Cardiac septum (tissue), 1 donor: Measurements from ENCODE around the gene MVB12B. TPM values are rescaled to one million over a fixed set of nuclear protein-coding genes. Genes with fewer than 3 reads are reported as not detected.

Experiments
- DNase-seq: peaks from one replicate; pipeline ENCODE4 v3.0.0-alpha.2; 2020; ENCODE audit warnings: low spot score
- intact Hi-C: fragments of 100-400 bp; cut with DNase I; formaldehyde crosslinking; loops from one replicate; pipeline ENCODE4 v1.14.0; 2022
- total RNA-seq: library from RNA; stranded (reverse); fragmentation: NEBNext Ultra II Directional; extraction: Animal tissue kit (Norgen Biotek cat#: 25700); gene quantifications from one replicate; pipeline ENCODE4 v1.2.1, GENCODE V29; 2021
- donor health status: DM: no; HTN: no; CAD: no.

MVB12B gene
- total RNA-seq, 1 donor from 2014 or later = 7.2 TPM

DNA sequence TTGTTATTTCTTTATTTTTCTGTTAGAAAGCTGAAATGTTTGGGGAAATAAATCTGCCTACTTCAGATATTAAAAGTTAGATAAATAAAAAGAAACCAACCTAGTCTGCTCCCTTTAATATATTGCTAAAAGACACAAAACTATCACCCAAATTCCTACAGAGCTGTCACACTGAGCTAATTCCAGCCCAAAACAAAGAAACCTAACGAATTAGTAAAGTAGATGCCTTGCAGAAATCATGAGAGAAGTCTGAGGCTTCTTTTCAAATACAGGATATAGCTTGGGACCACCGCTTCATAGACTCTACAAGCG, 164.9 kb downstream of the MVB12B start:
- intact Hi-C loops = loop anchor here (2.0 to 5.0 kb wide), 2 partner anchors 94 to 189 kb away; no protein-coding TSS in a partner anchor
- no peak for DNase-seq

GRCh38 chr9:126491949-126492348, 165.3 kb downstream of the MVB12B start:
- no peak for DNase-seq
- intact Hi-C loops = loop anchor here (2.0 to 5.0 kb wide), 2 partner anchors 95 to 189 kb away; no protein-coding TSS in a partner anchor

GRCh38 chr9:126494264-126494663, 167.6 kb downstream of the MVB12B start:
- intact Hi-C loops = loop anchor here (5.0 kb wide), 1 partner anchor 97 kb away; no protein-coding TSS in a partner anchor
- DNase-seq = peak; percentile 10

- intact Hi-C loops = loop anchor here (5.0 kb wide), 1 partner anchor 97 kb away; no protein-coding TSS in a partner anchor
- DNase-seq = peak; percentile 10
These were observed 168.1 kb downstream of the MVB12B start for GRCh38 chr9:126494746-126495145.

DNA sequence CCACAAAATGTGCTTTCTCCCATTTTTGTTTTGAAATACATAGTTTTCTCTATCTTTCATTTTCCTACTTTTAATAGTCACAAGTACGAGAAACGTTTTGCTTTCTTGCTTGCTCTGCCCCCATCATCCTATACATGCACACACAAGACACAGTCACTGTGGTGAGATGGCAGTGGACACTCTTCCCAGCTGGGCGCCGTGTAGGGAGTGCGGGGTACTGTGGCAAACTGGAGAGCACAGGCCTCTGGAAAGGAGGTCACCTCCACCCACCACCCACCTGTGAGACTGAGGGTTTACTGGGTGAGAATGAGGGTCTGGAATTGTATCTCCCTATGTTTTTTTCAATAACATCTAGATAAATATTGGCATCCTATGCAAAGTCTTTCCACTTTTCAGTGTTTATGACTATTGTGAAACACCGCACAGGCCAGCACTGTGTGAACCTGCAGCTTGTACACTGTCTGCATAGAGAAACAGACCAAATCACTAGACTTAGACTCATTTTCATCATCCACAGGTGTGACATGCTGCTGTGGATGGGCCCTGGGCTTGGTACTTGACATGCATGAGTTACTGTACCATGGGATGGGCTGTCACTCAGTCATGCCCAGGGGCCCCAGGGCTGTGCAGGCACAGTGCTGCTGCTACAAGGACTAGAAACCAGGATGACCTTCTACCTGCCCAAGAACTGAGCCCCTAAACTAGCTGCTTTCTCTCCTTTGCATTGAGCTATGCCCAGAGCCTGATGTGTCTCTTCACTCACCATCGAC, 169.0 kb downstream of the MVB12B start:
- intact Hi-C loops = no loop called here
- peak; percentile 66 for DNase-seq

- no peak for DNase-seq
- intact Hi-C loops = no loop called here
These were observed 169.6 kb downstream of the MVB12B start for GRCh38 chr9:126496181-126496576.

DNA sequence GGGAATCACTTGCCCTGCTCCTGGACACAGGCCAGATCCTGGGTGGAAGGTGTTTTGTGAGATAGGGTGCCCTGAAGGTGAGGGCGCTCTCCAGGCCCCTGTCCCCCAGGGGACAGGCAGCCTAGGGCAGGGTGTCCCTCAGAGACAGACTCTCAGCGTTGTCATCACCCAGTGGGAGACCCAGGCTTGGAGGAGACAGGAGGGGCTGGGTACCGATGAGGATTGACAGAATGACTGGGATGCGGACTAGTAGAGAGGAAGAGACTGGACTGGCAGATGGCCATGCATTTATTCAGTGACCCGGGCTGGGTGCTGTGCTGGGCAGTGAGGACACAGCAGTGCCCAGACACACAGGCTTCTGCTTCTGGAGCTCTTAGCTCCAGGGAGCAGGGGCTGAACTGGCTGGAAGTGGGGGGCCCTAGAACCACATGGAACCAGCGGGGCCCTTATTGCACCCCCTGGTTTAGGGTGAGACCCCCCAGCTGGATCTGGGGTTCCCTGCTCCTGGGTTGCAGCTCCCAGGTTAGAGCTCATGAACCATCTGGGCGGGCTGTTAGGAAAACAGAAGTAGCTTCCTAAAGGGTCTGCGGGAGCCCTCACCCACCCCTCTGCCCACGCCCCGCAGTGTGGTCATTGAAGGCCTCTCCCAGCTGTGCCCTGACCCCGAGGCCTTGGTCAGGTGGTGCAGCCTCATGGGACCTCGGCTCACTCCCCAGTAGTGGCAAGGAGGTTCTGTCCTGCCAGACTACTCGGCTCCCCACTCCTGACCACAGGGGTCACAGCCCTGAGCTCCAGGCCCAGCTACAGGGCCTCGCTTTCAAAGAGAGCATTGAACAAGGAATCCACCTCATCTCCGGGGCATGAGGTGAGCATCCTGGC, 170.4 kb downstream of the MVB12B start:
- DNase-seq = peak; percentile 63
- intact Hi-C loops = no loop called here

- intact Hi-C loops = loop anchor here (2.0 kb wide), 1 partner anchor 283 kb away; no protein-coding TSS in a partner anchor
- peak; percentile 70 for DNase-seq
These were observed 171.1 kb downstream of the MVB12B start for GRCh38 chr9:126497660-126498275.

DNA sequence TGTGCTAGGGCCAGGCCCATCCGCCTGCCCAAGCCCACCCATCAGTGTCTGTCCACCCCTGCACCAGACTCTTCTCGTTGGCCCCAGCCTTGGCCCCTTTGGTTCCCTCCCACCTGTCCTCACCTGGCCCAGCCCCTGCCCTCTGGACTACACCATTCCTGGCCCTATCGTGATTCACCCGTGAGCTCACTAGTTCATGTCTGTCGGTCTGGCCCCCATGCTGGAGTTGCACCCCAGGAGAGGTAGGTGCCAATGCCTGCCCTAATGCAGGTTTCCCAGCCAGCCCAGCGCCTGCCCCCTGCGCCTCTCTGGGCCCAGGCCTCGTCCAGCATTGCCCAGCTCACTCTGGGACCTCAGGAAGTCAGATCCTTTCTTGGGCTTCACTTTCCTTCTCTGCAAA, 171.7 kb downstream of the MVB12B start:
- peak; percentile 71 for DNase-seq

GRCh38 chr9:126499005-126499910, 172.6 kb downstream of the MVB12B start:
- intact Hi-C loops = loop anchor here (2.0 kb wide), 1 partner anchor 282 kb away; no protein-coding TSS in a partner anchor
- DNase-seq = peak; percentile 82

More for the DNA sequence above, 171.7 kb downstream of the MVB12B start:
- intact Hi-C loops = loop anchor here (2.0 kb wide), 1 partner anchor 282 kb away; no protein-coding TSS in a partner anchor

GRCh38 chr9:126499911-126500599, 173.4 kb downstream of the MVB12B start:
- intact Hi-C loops = loop anchor here (2.0 to 5.0 kb wide), 2 partner anchors 192 to 281 kb away; no protein-coding TSS in a partner anchor
- DNase-seq = peak; percentile 77

DNA sequence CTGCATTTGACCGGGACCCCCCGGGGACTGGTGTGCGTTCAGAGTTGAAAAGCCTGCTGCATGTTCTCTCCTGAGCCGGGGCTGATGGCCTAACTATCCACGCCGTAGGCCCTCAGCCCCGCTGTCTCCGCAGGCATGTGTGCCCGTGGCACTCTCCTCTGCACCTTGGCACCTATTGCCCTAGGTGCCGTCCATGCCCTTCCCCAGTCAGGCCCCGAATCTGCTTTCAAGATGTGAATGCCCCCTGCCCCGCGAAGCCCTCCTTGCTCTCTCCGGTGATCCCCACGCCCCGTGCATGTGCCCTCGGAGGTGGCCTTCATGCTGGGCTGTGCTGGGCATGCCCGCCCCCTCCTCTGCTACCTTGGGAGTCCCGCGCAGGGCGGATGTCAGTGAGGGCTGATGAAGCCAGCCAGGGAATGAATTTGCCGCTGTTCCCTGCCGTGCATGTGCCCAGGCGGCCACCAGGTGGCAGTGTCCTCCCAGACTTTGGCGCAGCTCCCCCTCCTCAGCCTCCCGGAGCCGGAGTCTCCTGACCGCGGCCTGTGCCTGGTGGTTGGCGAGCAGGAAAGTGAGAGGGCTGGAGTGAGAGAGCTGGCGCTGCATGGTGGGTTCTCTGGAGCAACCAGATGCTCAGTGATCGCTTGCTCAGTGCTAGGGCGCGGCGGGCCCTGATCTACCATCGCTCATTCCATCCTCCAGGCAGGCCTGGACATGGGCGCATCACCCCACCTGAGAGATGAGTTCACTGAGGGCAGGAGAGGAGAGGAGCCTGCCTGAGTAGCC, 174.2 kb downstream of the MVB12B start:
- DNase-seq = peak; percentile 89
- intact Hi-C loops = loop anchor here (1.0 to 5.0 kb wide), 2 partner anchors 57 to 192 kb away; no protein-coding TSS in a partner anchor

DNA sequence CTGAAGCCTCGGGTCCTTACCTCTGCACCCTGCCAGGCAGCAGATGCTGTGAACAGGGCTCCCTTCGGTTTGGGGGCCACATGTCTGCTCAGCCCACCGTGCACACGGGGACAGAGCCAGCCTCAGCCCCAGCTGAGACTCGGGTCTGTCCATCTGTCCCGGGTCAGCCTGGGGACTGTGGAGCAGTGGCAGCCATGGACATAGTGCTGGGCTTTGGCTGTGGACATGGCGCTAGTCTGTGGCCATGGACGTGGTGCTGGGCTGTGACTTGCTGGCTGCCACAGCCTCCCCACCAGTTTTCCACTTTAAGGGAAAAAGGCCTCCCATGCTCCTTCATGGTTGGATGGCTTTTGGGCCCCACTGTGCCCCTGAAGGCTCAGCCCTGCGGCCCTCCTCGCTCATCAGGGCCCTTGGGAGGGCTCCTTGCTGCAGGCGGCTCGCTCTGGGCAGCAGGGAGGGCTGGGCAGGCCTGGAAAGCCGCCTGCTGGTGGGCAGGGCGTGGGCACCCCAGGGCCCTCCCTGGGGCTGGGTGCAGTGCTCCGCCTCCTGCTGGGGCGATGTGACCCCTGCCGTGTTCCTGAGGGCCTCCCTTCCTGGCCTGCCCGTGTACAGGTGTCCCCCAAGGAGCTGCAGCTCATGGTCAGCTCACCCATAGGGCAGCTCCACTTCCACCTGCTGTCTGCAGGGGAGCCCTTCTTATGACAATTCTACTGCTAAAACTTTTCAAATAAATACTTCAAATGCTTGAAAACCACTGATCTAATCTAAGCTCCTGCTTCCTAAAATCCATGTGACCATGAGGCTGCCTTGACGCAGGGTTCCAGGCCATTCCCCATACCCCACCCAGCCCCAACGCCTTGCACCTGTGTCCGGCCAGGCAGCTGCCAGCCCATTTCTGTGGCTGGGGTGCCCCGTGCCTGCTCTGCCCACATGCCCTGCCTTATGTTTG, 175.0 kb downstream of the MVB12B start:
- intact Hi-C loops = loop anchor here (1.0 to 5.0 kb wide), 2 partner anchors 56 to 191 kb away; no protein-coding TSS in a partner anchor
- peak; percentile 61 for DNase-seq

DNA sequence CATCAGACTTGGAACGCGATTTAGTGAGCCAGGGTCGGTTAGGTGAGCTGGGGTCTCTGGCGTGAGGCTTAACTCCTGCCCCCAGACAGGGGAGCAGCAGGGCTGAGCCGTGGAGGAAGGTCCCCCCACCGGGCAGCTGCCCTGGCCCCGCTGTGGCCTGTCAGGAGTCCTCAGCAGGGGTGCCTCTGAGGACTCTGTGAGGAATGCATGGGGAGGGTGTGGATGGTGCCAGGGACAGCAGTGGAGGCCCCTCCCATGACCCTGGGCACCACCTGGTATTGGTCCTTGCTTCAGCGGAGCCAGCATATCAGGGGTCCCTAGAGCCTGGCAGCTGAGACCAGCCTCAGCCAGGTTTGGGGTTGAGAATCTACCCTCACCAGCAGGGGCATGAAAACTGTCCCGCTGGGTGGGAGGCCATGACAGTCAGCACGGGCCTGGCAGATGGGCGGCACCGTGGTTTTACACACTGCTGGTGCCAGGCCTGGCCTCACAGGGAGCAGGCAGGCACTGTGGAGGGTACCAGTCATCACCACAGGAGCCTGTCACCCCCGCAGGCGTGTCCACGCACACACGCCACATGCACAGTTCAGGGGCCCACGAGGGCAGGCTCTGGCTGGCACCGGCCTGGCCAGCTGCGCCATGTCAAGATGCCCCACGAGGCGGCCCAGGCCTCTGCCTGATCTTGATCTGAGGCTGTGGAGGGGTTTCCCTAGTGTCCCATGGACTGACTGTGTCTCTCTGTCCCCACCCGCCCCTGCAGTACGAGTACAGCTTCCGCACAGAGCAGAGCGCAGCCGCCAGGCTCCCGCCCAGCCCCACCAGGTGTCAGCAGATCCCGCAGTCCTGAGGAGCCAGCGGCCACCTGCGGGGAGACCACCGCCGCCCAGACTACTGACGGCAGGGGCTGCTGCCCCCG, 176.0 kb downstream of the MVB12B start:
- DNase-seq = peak; percentile 47
- intact Hi-C loops = loop anchor here (5.0 kb wide), 1 partner anchor 190 kb away; no protein-coding TSS in a partner anchor
